ENCODE data around the gene JAM3. TPM values are rescaled to one million over a fixed set of nuclear protein-coding genes. Genes with fewer than 3 reads are reported as not detected.

The JAM3 gene
- total and polyA plus RNA-seq, 2 donors (not counting 3 experiments of a cell fraction or from before 2014, with no cell fraction given) = 78.8 to 137 TPM

DNA sequence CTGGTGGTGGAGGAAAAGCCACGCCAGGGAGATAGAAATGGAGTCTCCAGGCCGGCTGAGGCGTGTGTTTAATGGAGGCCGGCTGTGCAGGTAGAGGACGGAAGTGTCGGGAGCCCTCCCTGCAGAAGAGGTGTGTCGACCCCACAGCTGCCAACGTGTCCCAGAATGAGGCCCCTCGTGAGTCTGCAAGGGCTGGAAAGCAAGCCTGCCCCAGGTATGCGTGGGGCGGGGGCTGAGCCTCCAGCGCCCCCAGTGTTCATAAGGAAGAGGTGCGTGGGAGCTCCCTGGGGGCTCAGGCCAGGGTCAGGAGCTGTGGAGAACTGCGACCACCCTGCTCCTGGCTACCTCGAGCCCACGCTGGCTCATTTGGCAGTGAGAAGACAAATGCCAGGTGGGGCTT lies 38.0 kb upstream of the JAM3 start:
- ChIA-PET POLR2A (no interaction called here), CTCF (interaction anchor here (0.7 to 1.6 kb wide), 3 partner anchors 10 to 137 kb away, joined by 3 read pairs; no protein-coding TSS in a partner anchor)
- FAIRE-seq = no peak
- H3K4me2 ChIP-seq (ENCODE audit: insufficient read depth, low read length) = no peak overlapping the region
- no peak overlapping the region for H3K27ac ChIP-seq (ENCODE audit: insufficient read depth, low read depth, low read length)
- no peaks in the 10 kb centered on the region for H3K79me2 ChIP-seq (ENCODE audit: control insufficient read depth, insufficient read depth, low read length)
- no peak overlapping the region for H3K9ac ChIP-seq (replicated peaks; ENCODE audit: extremely low read depth, insufficient read depth, low read length)
- TF ChIP-seq GATA2 (IDR thresholded peaks at IDR 0.05; ENCODE audit: insufficient read depth, insufficient read length, low read depth, low read length) = no peak
- TF ChIP-seq, protein P1, sequence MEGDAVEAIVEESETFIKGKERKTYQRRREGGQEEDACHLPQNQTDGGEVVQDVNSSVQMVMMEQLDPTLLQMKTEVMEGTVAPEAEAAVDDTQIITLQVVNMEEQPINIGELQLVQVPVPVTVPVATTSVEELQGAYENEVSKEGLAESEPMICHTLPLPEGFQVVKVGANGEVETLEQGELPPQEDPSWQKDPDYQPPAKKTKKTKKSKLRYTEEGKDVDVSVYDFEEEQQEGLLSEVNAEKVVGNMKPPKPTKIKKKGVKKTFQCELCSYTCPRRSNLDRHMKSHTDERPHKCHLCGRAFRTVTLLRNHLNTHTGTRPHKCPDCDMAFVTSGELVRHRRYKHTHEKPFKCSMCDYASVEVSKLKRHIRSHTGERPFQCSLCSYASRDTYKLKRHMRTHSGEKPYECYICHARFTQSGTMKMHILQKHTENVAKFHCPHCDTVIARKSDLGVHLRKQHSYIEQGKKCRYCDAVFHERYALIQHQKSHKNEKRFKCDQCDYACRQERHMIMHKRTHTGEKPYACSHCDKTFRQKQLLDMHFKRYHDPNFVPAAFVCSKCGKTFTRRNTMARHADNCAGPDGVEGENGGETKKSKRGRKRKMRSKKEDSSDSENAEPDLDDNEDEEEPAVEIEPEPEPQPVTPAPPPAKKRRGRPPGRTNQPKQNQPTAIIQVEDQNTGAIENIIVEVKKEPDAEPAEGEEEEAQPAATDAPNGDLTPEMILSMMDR (IDR thresholded peaks at IDR 0.05; ENCODE audit: extremely low read depth in 1 of 2, insufficient read depth in 1 of 2, low read depth in 1 of 2, low read length in 2 of 2) = peak in 1 of 2 donors; percentile 48
- no peaks in the 10 kb centered on the region for H3K9me1 ChIP-seq (replicated peaks; ENCODE audit: control insufficient read depth, extremely low read depth, insufficient read depth, low read length)
- BruUV-seq (replicated peaks) = no TSS peak
- peaks cover 2% of the 10 kb centered on the region for H3K4me1 ChIP-seq (ENCODE audit: control insufficient read depth, extremely low read depth, insufficient read depth, low read length)
- no peaks in the 10 kb centered on the region for H3K9me3 ChIP-seq (replicated peaks; ENCODE audit: control insufficient read depth, insufficient read depth, low read length)
- no peaks in the 10 kb centered on the region for H4K20me1 ChIP-seq (replicated peaks; ENCODE audit: control insufficient read depth, extremely low read depth, insufficient read depth, low read length)
- DNase-seq (ENCODE audit: low read depth, low spot score) = no peak
- dilution Hi-C loops (cut with MboI; ENCODE audit: extremely low pct_ligation_motif_present, low sequenced_read_pairs) (no loop called here), intact Hi-C loops (cut with micrococcal nuclease) (loop anchor here (5.0 to 10.0 kb wide), 2 partner anchors 84 to 304 kb away; partner anchors contain the start of gene GLB1L2)
- no peaks in the 10 kb centered on the region for H3K36me3 ChIP-seq (ENCODE audit: control insufficient read depth in 2 of 2, extremely low read depth in 1 of 2, insufficient read depth in 2 of 2, low read length in 2 of 2)
- H3K4me3 ChIP-seq (replicated peaks in 1 of 3; ENCODE audit: insufficient read depth in 1 of 3, low read depth in 1 of 3, low read length in 3 of 3) = no peak overlapping the region
- H2AFZ ChIP-seq (ENCODE audit: low read depth, low read length) = no peak overlapping the region
- H3K27me3 ChIP-seq (ENCODE audit: control insufficient read depth in 2 of 2, insufficient read depth in 2 of 2, low read length in 2 of 2) = peaks cover 3 to 7% of the 10 kb centered on the region in 2 experiments

DNA sequence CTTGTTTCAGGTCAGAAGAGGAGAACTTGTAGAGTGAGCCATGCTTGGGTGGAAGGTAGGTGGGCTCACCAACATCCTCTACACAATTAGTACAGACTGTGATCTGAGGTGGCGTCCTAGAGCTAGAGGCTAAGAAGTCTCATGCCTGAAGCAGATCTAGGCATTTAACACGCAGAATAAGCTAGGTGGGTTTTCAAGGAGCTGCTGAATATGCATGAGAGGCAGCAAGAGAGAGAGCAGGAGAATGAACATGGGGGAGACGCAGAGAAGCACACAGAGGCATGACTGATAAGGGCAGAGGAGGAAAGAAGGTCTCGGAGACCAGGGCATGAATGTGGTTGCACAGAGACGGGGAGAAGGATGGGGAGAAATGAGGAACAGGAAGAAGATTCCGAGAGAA lies 36.8 kb upstream of the JAM3 start:
- DNase-seq (ENCODE audit: low read depth, low spot score) (no peak), FAIRE-seq (no peak)
- H3K27ac ChIP-seq (ENCODE audit: insufficient read depth, low read depth, low read length) = no peak overlapping the region
- H4K20me1 ChIP-seq (replicated peaks; ENCODE audit: control insufficient read depth, extremely low read depth, insufficient read depth, low read length) = no peaks in the 10 kb centered on the region
- H3K9me1 ChIP-seq (replicated peaks; ENCODE audit: control insufficient read depth, extremely low read depth, insufficient read depth, low read length) = no peaks in the 10 kb centered on the region
- CTCF ChIA-PET = interaction anchor here (0.7 to 1.6 kb wide), 4 partner anchors 9 to 19 kb away, joined by 3 read pairs; no protein-coding TSS in a partner anchor
- no peaks in the 10 kb centered on the region for H3K79me2 ChIP-seq (ENCODE audit: control insufficient read depth, insufficient read depth, low read length)
- POLR2A ChIA-PET = no interaction called here
- peaks cover 5% of the 10 kb centered on the region for H3K4me1 ChIP-seq (ENCODE audit: control insufficient read depth, extremely low read depth, insufficient read depth, low read length)
- no peak overlapping the region for H3K9ac ChIP-seq (replicated peaks; ENCODE audit: extremely low read depth, insufficient read depth, low read length)
- dilution Hi-C loops (cut with MboI; ENCODE audit: extremely low pct_ligation_motif_present, low sequenced_read_pairs) = no loop called here
- BruUV-seq (replicated peaks) = no TSS peak
- H3K36me3 ChIP-seq (ENCODE audit: control insufficient read depth in 2 of 2, extremely low read depth in 1 of 2, insufficient read depth in 2 of 2, low read length in 2 of 2) = no peaks in the 10 kb centered on the region
- H3K4me3 ChIP-seq (replicated peaks in 1 of 3; ENCODE audit: insufficient read depth in 1 of 3, low read depth in 1 of 3, low read length in 3 of 3) = no peak overlapping the region
- no peak for TF ChIP-seq FOS (IDR thresholded peaks at IDR 0.05; ENCODE audit: borderline replicate concordance, insufficient read depth, low read length)
- TF ChIP-seq, protein P2, sequence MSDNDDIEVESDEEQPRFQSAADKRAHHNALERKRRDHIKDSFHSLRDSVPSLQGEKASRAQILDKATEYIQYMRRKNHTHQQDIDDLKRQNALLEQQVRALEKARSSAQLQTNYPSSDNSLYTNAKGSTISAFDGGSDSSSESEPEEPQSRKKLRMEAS (IDR thresholded peaks at IDR 0.05; ENCODE audit: insufficient read depth, insufficient read length) = no peak
- no peak for TF ChIP-seq GATA2 (IDR thresholded peaks at IDR 0.05; ENCODE audit: insufficient read depth, insufficient read length, low read depth, low read length)
- no peak for TF ChIP-seq EZH2 (IDR thresholded peaks at IDR 0.05; ENCODE audit: borderline replicate concordance, low read depth, low read length, severe bottlenecking)
- no peak for TF ChIP-seq JUN (IDR thresholded peaks at IDR 0.05; ENCODE audit: borderline replicate concordance, insufficient read depth, insufficient read length, low read depth)
- TF ChIP-seq, protein P1 (IDR thresholded peaks at IDR 0.05; ENCODE audit: extremely low read depth in 1 of 2, insufficient read depth in 1 of 2, low read depth in 1 of 2, low read length in 2 of 2) = no peak
- no peak for TF ChIP-seq POLR2A (IDR thresholded peaks at IDR 0.05; ENCODE audit: low read depth, low read length)
- no peak for TF ChIP-seq MYC (IDR thresholded peaks at IDR 0.05; ENCODE audit: low read depth, low read length)
- no peak for TF ChIP-seq POLR2AphosphoS5 (IDR thresholded peaks at IDR 0.05; ENCODE audit: insufficient read depth, low read depth, low read length)
- H3K4me2 ChIP-seq (ENCODE audit: insufficient read depth, low read length) = no peak overlapping the region
- intact Hi-C loops (cut with micrococcal nuclease) = loop anchor here (5.0 to 10.0 kb wide), 2 partner anchors 85 to 303 kb away; partner anchors contain the start of gene GLB1L2
- peaks cover 3 to 7% of the 10 kb centered on the region in 2 experiments for H3K27me3 ChIP-seq (ENCODE audit: control insufficient read depth in 2 of 2, insufficient read depth in 2 of 2, low read length in 2 of 2)
- no peak overlapping the region for H2AFZ ChIP-seq (ENCODE audit: low read depth, low read length)
- no peaks in the 10 kb centered on the region for H3K9me3 ChIP-seq (replicated peaks; ENCODE audit: control insufficient read depth, insufficient read depth, low read length)
